Measurements from ENCODE around the gene MECR. TPM values are rescaled to one million over a fixed set of nuclear protein-coding genes. Genes with fewer than 3 reads are reported as not detected.

Gene MECR
- total RNA-seq: 26.8 and 31.4 TPM in 2 replicates

GRCh38 chr1:29230553-29231378, at the start of gene MECR:
MECR (minus strand) TSS chr1:29230934; CDS start chr1:29230906, 28 bp downstream.

DNA sequence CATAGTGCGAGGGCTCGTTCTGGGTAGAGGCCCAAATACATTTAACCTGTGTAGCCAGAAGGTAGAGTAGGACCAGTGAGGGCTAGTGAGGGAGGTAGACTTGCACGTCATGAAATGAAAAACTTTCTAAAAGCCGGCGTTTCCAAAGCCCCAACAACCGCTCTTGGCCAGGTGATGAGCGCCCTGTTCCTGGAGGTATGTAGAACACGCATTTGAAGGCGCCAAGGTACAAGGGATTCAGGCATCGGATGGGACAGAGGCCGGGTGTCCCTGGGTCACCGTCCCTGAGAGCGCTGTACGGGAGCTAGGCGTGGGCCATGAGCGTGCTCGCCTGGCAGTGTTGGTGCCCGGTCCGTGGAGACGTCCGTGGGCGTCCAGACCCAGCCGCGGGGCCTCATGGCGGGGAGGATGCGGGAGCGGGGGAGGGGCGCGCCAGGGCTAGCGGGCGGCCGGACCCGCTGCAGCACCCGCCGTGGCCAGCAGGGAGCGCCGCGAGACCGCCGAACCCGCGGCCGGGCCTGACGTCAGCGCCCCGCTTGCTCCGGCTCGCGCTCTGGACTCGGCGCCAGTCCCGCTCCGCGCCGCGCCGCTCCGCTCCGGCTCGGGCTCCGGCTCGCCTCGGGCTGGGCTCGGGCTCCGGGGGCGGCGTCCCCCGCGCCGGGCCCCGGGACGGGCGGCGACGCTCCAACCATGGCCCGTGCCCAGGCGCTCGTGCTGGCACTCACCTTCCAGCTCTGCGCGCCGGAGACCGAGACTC, 5.4 kb upstream of the MECR start, which contains the start of gene PTPRU:
PTPRU (plus strand) TSS at position 568 of the 757 bp plus-strand sequence; CDS start at position 691, 123 bp downstream.

GRCh38 chr1:29181413-29182225, 49.1 kb downstream of the MECR start, which contains the start of gene SRSF4:
SRSF4 (minus strand) TSS chr1:29181900; CDS start chr1:29181752, 148 bp downstream.

Other genes with a start within 250 kb of the MECR start
- gene TMEM200B, start 107.0 kb downstream of the MECR start, total RNA-seq: 21.1 and 28.7 TPM in 2 replicates
- gene SRSF4, start 49.0 kb downstream of the MECR start, total RNA-seq: 32.5 and 48.2 TPM in 2 replicates
- 28.2 and 36.2 TPM in 2 replicates for gene PTPRU, start 5.6 kb upstream of the MECR start, total RNA-seq